Osteoblast (primary cell): ENCODE measurements around the gene COL19A1. TPM values are rescaled to one million over a fixed set of nuclear protein-coding genes. Genes with fewer than 3 reads are reported as not detected.
"Not testable (repeated sequence)": the region's sequence is repeated elsewhere in the genome, so short reads cannot be mapped to it uniquely, and the experiment has no call there.

Experiments used
- DNase-seq: peaks from one replicate; pipeline ENCODE4 v3.0.0; 2011; ENCODE audit warnings: low spot score, mixed read lengths; ENCODE audit not compliant: insufficient read length; ENCODE audit errors: missing footprints
- H2AFZ ChIP-seq: 2 replicates; pipeline ENCODE4 v1.6.0; 2011; ENCODE audit warnings: mild to moderate bottlenecking, low read length
- H3K27ac ChIP-seq: 2 replicates; pipeline ENCODE4 v1.5.1; 2011; ENCODE audit warnings: mild to moderate bottlenecking, low read depth, low read length, moderate library complexity
- H3K27me3 ChIP-seq: 2 replicates; pipeline ENCODE4 v1.6.0; 2012; ENCODE audit warnings: mild to moderate bottlenecking, control low read depth, inconsistent platforms, low read length, moderate library complexity; ENCODE audit not compliant: insufficient read depth
- H3K36me3 ChIP-seq: 2 replicates; pipeline ENCODE4 v1.5.1; 2011; ENCODE audit warnings: mild to moderate bottlenecking, low read length, control low read depth, moderate library complexity; ENCODE audit not compliant: insufficient read depth
- H3K4me1 ChIP-seq: 2 replicates; pipeline ENCODE4 v1.5.1; 2011; ENCODE audit warnings: mild to moderate bottlenecking, low read length, control low read depth, moderate library complexity; ENCODE audit not compliant: insufficient read depth
- H3K4me2 ChIP-seq: 2 replicates; pipeline ENCODE4 v1.6.0; 2011; ENCODE audit warnings: mild to moderate bottlenecking, low read length; ENCODE audit not compliant: insufficient read depth
- H3K4me3 ChIP-seq: fragments of 200-600 bp; sonication (generic); 3 replicates; pipeline ENCODE4 v1.5.1; 2012; ENCODE audit warnings: mild to moderate bottlenecking, low read length, inconsistent platforms; ENCODE audit not compliant: insufficient read depth
- H3K79me2 ChIP-seq: 2 replicates; pipeline ENCODE4 v1.6.0; 2012; ENCODE audit warnings: mild to moderate bottlenecking, low read length, control low read depth, inconsistent platforms; ENCODE audit not compliant: insufficient read depth
- H3K9me3 ChIP-seq: 2 replicates; pipeline ENCODE4 v1.5.1; 2011; ENCODE audit warnings: low read depth, low read length, control low read depth
- H4K20me1 ChIP-seq: 2 replicates; pipeline ENCODE4 v1.6.0; 2012; ENCODE audit warnings: mild to moderate bottlenecking, low read length, control low read depth; ENCODE audit not compliant: insufficient read depth
- total RNA-seq: library from RNA; depleted of rRNA; stranded (reverse); fragments of >200 nt; gene quantifications from 2 replicates; pipeline ENCODE4 v1.2.3, GENCODE V29; 2012
- TF ChIP-seq, protein P1 (sequence below): IDR thresholded peaks from 2 replicates; pipeline ENCODE4 v1.5.1; 2011; ENCODE audit warnings: mild to moderate bottlenecking, low read depth, low read length, moderate library complexity; ENCODE audit errors: extremely low read depth

Gene COL19A1
- total RNA-seq, 1 donor: under 0.01 TPM

- H2AFZ ChIP-seq: no peak overlapping the region
- DNase-seq: no peak
- no peak overlapping the region for H3K4me2 ChIP-seq
- no peaks in the 10 kb centered on the region for H3K9me3 ChIP-seq
- H3K27ac ChIP-seq: no peak overlapping the region
- H3K27me3 ChIP-seq: no peaks in the 10 kb centered on the region
- H3K4me3 ChIP-seq: no peak overlapping the region
- no peaks in the 10 kb centered on the region for H3K4me1 ChIP-seq
- H4K20me1 ChIP-seq: no peaks in the 10 kb centered on the region
- H3K79me2 ChIP-seq: no peaks in the 10 kb centered on the region
- no peaks in the 10 kb centered on the region for H3K36me3 ChIP-seq
- TF ChIP-seq, protein P1, sequence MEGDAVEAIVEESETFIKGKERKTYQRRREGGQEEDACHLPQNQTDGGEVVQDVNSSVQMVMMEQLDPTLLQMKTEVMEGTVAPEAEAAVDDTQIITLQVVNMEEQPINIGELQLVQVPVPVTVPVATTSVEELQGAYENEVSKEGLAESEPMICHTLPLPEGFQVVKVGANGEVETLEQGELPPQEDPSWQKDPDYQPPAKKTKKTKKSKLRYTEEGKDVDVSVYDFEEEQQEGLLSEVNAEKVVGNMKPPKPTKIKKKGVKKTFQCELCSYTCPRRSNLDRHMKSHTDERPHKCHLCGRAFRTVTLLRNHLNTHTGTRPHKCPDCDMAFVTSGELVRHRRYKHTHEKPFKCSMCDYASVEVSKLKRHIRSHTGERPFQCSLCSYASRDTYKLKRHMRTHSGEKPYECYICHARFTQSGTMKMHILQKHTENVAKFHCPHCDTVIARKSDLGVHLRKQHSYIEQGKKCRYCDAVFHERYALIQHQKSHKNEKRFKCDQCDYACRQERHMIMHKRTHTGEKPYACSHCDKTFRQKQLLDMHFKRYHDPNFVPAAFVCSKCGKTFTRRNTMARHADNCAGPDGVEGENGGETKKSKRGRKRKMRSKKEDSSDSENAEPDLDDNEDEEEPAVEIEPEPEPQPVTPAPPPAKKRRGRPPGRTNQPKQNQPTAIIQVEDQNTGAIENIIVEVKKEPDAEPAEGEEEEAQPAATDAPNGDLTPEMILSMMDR: no peak
These were observed 22.3 kb downstream of the COL19A1 start for GRCh38 chr6:69888482-69889233.

GRCh38 chr6:69889234-69889974, 23.0 kb downstream of the COL19A1 start:
- not testable (repeated sequence) for H3K4me3 ChIP-seq, H2AFZ ChIP-seq, H3K27me3 ChIP-seq, DNase-seq, H3K79me2 ChIP-seq, H3K27ac ChIP-seq, H3K36me3 ChIP-seq, H4K20me1 ChIP-seq, H3K4me2 ChIP-seq, H3K9me3 ChIP-seq, H3K4me1 ChIP-seq

- not testable (repeated sequence) for H3K27ac ChIP-seq, H3K4me2 ChIP-seq, H3K9me3 ChIP-seq, H3K27me3 ChIP-seq, H4K20me1 ChIP-seq, H3K4me3 ChIP-seq, H2AFZ ChIP-seq, DNase-seq, H3K79me2 ChIP-seq, H3K36me3 ChIP-seq, H3K4me1 ChIP-seq
These were observed 26.2 kb downstream of the COL19A1 start for GRCh38 chr6:69892561-69892960.

DNA sequence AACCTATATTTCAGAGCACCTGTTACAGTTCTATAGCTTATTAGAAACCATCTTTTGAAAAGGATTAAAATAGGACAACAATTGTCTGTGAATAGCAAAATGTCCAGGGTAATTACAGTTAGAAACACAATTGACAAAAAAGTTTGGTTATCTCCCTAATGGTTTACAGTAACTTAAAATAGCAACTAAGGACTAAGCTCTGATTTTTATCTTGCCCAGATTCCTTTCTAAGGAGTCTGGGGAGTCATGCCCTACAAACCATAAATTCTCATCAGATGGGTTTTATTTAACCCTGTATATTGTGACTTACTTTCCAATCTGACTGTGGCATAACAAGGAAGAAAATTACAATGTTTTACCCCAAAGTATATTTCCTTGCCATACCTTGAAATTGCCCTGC, 26.9 kb downstream of the COL19A1 start:
- H3K4me1 ChIP-seq, H4K20me1 ChIP-seq, H3K4me2 ChIP-seq, DNase-seq, H2AFZ ChIP-seq, H3K27ac ChIP-seq, H3K79me2 ChIP-seq, H3K36me3 ChIP-seq, H3K27me3 ChIP-seq, H3K4me3 ChIP-seq, H3K9me3 ChIP-seq: not testable (repeated sequence)

- peak overlapping the region; percentile 47 for H2AFZ ChIP-seq
- TF ChIP-seq, protein P1: no peak
- no peak overlapping the region for H3K4me2 ChIP-seq
- no peaks in the 10 kb centered on the region for H3K79me2 ChIP-seq
- no peak for DNase-seq
- no peak overlapping the region for H3K27ac ChIP-seq
- no peaks in the 10 kb centered on the region for H3K27me3 ChIP-seq
- no peaks in the 10 kb centered on the region for H3K9me3 ChIP-seq
- no peaks in the 10 kb centered on the region for H4K20me1 ChIP-seq
- H3K4me3 ChIP-seq: no peak overlapping the region
- H3K36me3 ChIP-seq: no peaks in the 10 kb centered on the region
- no peaks in the 10 kb centered on the region for H3K4me1 ChIP-seq
These were observed 28.4 kb downstream of the COL19A1 start for GRCh38 chr6:69894578-69895347.
